ENCODE results near the gene GOLGA8B. TPM values are rescaled to one million over a fixed set of nuclear protein-coding genes. Genes with fewer than 3 reads are reported as not detected.
"Not testable (repeated sequence)": the region's sequence is repeated elsewhere in the genome, so short reads cannot be mapped to it uniquely, and the experiment has no call there.

Gene GOLGA8B
- total RNA-seq, 3 donors from 2014 or later (not counting 1 experiment from before 2014, with no cell fraction given) = 156 to 239 (median 183) TPM

- DNase-seq = no peak
- TF ChIP-seq CTCF (IDR thresholded peaks at IDR 0.05) = no peak
- peak overlapping the region; percentile 52 for H3K4me3 Mint-ChIP-seq
- peaks cover 0 to 4% of the 10 kb centered on the region in 2 donors for H3K27me3 Mint-ChIP-seq (ENCODE audit: low read depth in 2 of 2)
- Histone ChIP-seq H3K27me3 (ENCODE audit: control insufficient read depth, insufficient read depth, low read length) (peaks cover 4% of the 10 kb centered on the region), H3K36me3 (ENCODE audit: control insufficient read depth, insufficient read depth, low read length) (no peaks in the 10 kb centered on the region), H3K4me3 (ENCODE audit: low read length) (no peak overlapping the region), H3K9me3 (ENCODE audit: control insufficient read depth, insufficient read depth, low read length) (no peaks in the 10 kb centered on the region), H3K27ac (ENCODE audit: low read length) (no peak overlapping the region), H3K4me1 (ENCODE audit: control insufficient read depth, insufficient read depth, low read length) (peaks cover 18% of the 10 kb centered on the region)
- no peaks in the 10 kb centered on the region for H3K36me3 Mint-ChIP-seq
- ATAC-seq = no peak
- intact Hi-C loops (cut with micrococcal nuclease) = no loop called here
- H3K9me3 Mint-ChIP-seq = no peaks in the 10 kb centered on the region
- peaks cover 41 to 47% of the 10 kb centered on the region in 2 donors for H3K4me1 Mint-ChIP-seq
- H3K27ac Mint-ChIP-seq = no peak overlapping the region
- WGBS (ENCODE audit: insufficient coverage) = 98% methylated on average over 9 of the region's 9 CpGs
These were observed 2.4 kb downstream of the GOLGA8B start for GRCh38 chr15:34581043-34581365.

DNA sequence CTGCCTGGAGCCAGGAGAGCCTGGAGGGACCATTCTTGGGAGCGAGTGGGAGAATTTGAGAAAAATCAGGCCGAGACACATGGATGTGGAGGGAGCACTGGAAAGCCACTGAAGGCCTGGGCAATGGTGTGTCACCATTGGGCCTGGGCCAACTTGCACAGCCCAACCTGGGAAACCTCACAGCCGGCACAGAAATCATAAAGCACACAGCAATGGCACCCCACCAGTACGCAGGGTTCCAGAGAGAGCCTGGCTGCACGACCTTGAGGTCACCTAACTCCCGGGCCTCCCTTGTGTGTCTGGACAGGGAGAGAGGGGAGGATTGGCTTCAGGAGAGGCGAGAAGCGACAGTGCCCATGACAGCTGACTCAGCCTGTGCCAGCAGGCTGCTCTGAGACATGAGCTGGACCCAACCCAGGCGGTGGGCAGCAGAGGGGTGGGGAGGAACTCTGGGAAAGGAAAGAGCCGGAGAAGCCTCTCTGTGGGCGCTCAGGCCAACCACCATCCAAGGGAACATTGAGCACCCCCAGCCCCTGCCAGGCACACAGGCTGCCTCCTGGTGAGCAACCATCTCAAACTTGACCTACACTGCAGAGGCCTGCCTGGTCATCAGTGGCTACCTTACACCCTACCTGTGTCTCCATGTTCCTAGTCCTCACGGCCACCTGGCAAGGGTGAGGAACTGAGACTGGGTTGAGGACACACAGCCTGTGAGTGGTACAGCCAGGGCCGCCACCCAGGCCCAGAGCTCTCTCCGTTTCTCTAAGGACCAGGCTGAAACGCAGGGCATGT is 3.0 kb downstream of the GOLGA8B start:
- H3K4me1 ChIP-seq (ENCODE audit: control insufficient read depth, insufficient read depth, low read length) = peaks cover 18% of the 10 kb centered on the region
- ATAC-seq; H3K36me3 Mint-ChIP-seq; intact Hi-C loops (cut with micrococcal nuclease); H3K9me3 Mint-ChIP-seq; H3K9me3 ChIP-seq (ENCODE audit: control insufficient read depth, insufficient read depth, low read length); H3K36me3 ChIP-seq (ENCODE audit: control insufficient read depth, insufficient read depth, low read length); H3K27ac Mint-ChIP-seq; H3K27me3 ChIP-seq (ENCODE audit: control insufficient read depth, insufficient read depth, low read length); H3K4me3 Mint-ChIP-seq; H3K27ac ChIP-seq (ENCODE audit: low read length); H3K4me3 ChIP-seq (ENCODE audit: low read length); H3K27me3 Mint-ChIP-seq (ENCODE audit: low read depth in 2 of 2); DNase-seq: not testable (repeated sequence)
- WGBS (ENCODE audit: insufficient coverage) = 91% methylated on average over 13 of the region's 15 CpGs
- H3K4me1 Mint-ChIP-seq = peaks cover 41 to 50% of the 10 kb centered on the region in 2 donors

DNA sequence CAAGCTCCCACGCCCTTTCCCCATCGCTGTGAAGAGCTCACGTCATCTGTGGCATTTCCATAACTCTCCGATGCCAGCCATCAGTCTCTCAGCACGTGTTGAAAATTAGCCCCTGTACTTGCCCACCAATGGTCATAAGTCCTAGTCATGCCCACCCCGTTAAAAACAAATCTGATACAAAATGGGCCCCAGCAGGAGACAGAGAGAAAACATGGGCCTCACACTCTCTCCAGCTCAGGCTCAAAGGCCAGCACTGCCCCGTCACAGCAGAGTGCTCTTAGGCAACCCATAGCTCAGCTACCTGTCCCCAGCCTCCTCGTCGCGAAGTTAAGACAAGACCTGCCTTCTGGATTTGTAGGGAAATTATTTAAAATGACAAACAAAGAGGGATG is 5.2 kb downstream of the GOLGA8B start:
- TF ChIP-seq CTCF (IDR thresholded peaks at IDR 0.05) = no peak
- Mint-ChIP-seq H3K27me3 (ENCODE audit: low read depth in 2 of 2) (no peaks in the 10 kb centered on the region), H3K4me3 (no peak overlapping the region), H3K4me1 (peaks cover 36 to 50% of the 10 kb centered on the region in 2 donors), H3K36me3 (no peaks in the 10 kb centered on the region), H3K9me3 (no peaks in the 10 kb centered on the region), H3K27ac (no peak overlapping the region)
- H3K27ac ChIP-seq (ENCODE audit: low read length) = no peak overlapping the region
- DNase-seq = no peak
- H3K27me3 ChIP-seq (ENCODE audit: control insufficient read depth, insufficient read depth, low read length) = no peaks in the 10 kb centered on the region
- 95% methylated on average over 8 of the region's 10 CpGs for WGBS (ENCODE audit: insufficient coverage)
- H3K4me1 ChIP-seq (ENCODE audit: control insufficient read depth, insufficient read depth, low read length) = peaks cover 11% of the 10 kb centered on the region
- intact Hi-C loops (cut with micrococcal nuclease) = no loop called here
- H3K9me3 ChIP-seq (ENCODE audit: control insufficient read depth, insufficient read depth, low read length) = no peaks in the 10 kb centered on the region
- H3K4me3 ChIP-seq (ENCODE audit: low read length) = no peak overlapping the region
- no peak for ATAC-seq
- H3K36me3 ChIP-seq (ENCODE audit: control insufficient read depth, insufficient read depth, low read length) = no peaks in the 10 kb centered on the region

GRCh38 chr15:34577658-34578282 is 5.7 kb downstream of the GOLGA8B start:
- WGBS (ENCODE audit: insufficient coverage) = 88% methylated on average over 4 of the region's 4 CpGs
- H3K27me3 ChIP-seq (ENCODE audit: control insufficient read depth, insufficient read depth, low read length); intact Hi-C loops (cut with micrococcal nuclease); H3K4me3 ChIP-seq (ENCODE audit: low read length); H3K27ac Mint-ChIP-seq; H3K9me3 ChIP-seq (ENCODE audit: control insufficient read depth, insufficient read depth, low read length); H3K9me3 Mint-ChIP-seq; H3K36me3 ChIP-seq (ENCODE audit: control insufficient read depth, insufficient read depth, low read length); H3K27me3 Mint-ChIP-seq (ENCODE audit: low read depth in 2 of 2); DNase-seq; H3K27ac ChIP-seq (ENCODE audit: low read length); H3K36me3 Mint-ChIP-seq; ATAC-seq; H3K4me3 Mint-ChIP-seq: not testable (repeated sequence)
- H3K4me1 Mint-ChIP-seq = peaks cover 37 to 53% of the 10 kb centered on the region in 2 donors
- H3K4me1 ChIP-seq (ENCODE audit: control insufficient read depth, insufficient read depth, low read length) = peaks cover 11% of the 10 kb centered on the region

GRCh38 chr15:34575035-34575434 is 8.4 kb downstream of the GOLGA8B start:
- H3K27me3 ChIP-seq (ENCODE audit: control insufficient read depth, insufficient read depth, low read length); H3K9me3 ChIP-seq (ENCODE audit: control insufficient read depth, insufficient read depth, low read length); H3K27ac ChIP-seq (ENCODE audit: low read length); H3K27ac Mint-ChIP-seq; H3K4me3 ChIP-seq (ENCODE audit: low read length); H3K9me3 Mint-ChIP-seq; H3K27me3 Mint-ChIP-seq (ENCODE audit: low read depth in 2 of 2); DNase-seq; H3K36me3 Mint-ChIP-seq; H3K4me3 Mint-ChIP-seq; ATAC-seq; intact Hi-C loops (cut with micrococcal nuclease); H3K36me3 ChIP-seq (ENCODE audit: control insufficient read depth, insufficient read depth, low read length); H3K4me1 ChIP-seq (ENCODE audit: control insufficient read depth, insufficient read depth, low read length): not testable (repeated sequence)
- H3K4me1 Mint-ChIP-seq = peaks cover 31 to 51% of the 10 kb centered on the region in 2 donors
- 82% methylated on average over 6 of the region's 12 CpGs for WGBS (ENCODE audit: insufficient coverage)

DNA sequence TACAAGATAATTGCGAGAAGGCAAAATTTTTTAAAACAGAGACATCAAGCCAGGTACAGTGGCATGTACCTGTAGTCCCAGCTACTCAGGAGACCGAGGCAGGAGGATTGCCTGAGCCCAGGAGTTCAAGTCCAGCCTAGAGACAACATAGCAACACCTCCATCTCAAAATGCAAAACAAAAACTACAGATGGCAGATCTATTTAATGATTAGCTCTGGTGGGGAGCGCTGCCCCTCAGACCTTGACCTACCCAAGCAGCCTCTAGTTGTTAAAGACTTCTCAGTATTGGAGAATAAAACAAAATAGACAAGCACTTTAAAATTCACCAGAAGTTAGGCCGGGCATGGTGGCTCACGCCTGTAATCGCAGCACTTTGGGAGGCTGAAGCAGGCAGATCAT is 10.5 kb downstream of the GOLGA8B start:
- WGBS (ENCODE audit: insufficient coverage) = no CpG with 5 or more reads among the region's 6 CpGs
- intact Hi-C loops (cut with micrococcal nuclease); H3K27me3 ChIP-seq (ENCODE audit: control insufficient read depth, insufficient read depth, low read length); H3K27ac ChIP-seq (ENCODE audit: low read length); H3K36me3 Mint-ChIP-seq; H3K9me3 ChIP-seq (ENCODE audit: control insufficient read depth, insufficient read depth, low read length); H3K9me3 Mint-ChIP-seq; H3K27me3 Mint-ChIP-seq (ENCODE audit: low read depth in 2 of 2); H3K4me3 ChIP-seq (ENCODE audit: low read length); ATAC-seq; DNase-seq; H3K36me3 ChIP-seq (ENCODE audit: control insufficient read depth, insufficient read depth, low read length); H3K4me1 ChIP-seq (ENCODE audit: control insufficient read depth, insufficient read depth, low read length): not testable (repeated sequence)
- H3K27ac Mint-ChIP-seq = peak overlapping the region in 1 of 2 donors; percentile 84
- peak overlapping the region; percentile 74 for H3K4me3 Mint-ChIP-seq
- peaks cover 12 to 35% of the 10 kb centered on the region in 2 donors for H3K4me1 Mint-ChIP-seq
